GM18861 (cell line): Measurements from ENCODE around the gene PRSS21.

Experiments used
- ATAC-seq: cut with Tn5 transposase; IDR thresholded peaks from one replicate; pipeline ENCODE4 v1.9.1; 2021; ENCODE audit not compliant: unreplicated experiment

The PRSS21 gene

GRCh38 chr16:2779978-2780898 lies 36.8 kb upstream of the PRSS21 start:
- ATAC-seq: no peak

DNA sequence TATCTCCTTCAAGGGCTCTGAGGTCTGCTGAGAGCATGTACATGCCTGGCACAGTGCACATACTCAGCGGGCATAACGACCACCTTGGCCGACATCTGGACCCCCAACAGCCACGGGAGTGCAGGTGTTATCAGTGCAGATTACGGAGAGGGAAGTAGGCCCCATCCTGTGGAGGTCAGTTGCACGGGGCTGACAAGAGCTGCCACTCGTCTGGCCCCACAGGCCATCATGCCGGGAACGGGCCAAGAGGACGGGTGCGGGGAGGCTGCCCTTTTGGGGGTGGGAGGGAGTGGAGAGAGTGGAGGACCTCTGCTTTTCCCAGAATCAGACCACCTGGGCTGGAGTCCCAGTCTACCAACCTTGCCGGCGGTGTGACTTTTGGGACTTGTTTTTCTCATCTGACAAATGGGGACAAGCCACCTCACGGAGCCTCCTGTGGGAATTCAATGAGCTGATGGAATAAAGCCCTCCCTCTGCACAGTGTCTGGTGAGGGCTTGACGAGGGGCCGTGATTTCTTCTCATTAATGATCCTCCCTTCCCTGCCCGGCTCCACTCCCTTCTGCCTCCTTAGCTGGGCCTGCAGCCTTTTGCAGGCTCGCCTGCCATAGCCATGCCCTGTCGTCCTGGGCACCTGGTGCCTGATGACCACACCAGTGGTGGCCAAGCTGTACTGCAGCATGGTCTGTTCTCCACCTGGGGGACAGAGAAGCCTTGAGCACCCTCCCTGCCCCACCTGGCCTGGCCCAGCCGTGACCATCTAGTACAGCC lies 34.3 kb upstream of the PRSS21 start:
- no peak for ATAC-seq

- no peak for ATAC-seq
These were observed 33.3 kb upstream of the PRSS21 start for GRCh38 chr16:2783581-2784357.

DNA sequence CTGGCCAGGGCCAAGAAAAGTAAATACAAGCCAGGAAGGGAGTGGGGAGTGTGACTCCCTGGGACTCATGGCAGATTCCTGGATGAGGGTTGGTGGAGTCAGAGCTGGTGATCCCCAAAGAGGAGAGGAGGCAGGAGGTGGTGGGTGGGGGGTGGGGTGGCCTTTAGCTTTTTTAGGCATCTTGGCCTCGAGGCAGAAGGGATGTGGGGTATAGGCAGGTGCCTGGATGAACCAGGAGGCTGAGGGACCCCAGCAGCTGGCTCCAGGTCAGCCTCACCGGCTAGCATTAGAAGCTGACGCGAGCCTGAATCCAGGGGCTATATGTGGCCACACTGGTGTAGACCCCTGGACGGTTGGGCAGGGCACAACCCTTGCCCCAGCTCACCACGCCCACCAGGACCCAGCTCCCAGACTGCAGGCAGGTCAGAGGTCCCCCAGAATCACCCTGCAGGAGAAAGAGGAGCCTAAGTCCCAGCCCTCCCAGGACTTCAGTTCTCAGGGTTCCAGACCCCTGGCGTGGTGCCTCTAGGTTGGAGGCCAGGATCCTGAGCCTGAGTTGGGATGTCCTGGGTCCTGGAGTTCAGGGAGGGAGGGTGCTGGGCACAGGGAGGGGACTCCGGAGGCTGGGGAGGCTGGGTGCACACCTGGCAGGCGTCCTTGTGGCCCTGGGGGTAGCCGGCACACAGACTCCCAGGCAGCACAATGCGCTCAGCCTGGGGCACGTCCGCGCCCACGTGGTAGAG lies 32.5 kb upstream of the PRSS21 start:
- ATAC-seq: no peak

DNA sequence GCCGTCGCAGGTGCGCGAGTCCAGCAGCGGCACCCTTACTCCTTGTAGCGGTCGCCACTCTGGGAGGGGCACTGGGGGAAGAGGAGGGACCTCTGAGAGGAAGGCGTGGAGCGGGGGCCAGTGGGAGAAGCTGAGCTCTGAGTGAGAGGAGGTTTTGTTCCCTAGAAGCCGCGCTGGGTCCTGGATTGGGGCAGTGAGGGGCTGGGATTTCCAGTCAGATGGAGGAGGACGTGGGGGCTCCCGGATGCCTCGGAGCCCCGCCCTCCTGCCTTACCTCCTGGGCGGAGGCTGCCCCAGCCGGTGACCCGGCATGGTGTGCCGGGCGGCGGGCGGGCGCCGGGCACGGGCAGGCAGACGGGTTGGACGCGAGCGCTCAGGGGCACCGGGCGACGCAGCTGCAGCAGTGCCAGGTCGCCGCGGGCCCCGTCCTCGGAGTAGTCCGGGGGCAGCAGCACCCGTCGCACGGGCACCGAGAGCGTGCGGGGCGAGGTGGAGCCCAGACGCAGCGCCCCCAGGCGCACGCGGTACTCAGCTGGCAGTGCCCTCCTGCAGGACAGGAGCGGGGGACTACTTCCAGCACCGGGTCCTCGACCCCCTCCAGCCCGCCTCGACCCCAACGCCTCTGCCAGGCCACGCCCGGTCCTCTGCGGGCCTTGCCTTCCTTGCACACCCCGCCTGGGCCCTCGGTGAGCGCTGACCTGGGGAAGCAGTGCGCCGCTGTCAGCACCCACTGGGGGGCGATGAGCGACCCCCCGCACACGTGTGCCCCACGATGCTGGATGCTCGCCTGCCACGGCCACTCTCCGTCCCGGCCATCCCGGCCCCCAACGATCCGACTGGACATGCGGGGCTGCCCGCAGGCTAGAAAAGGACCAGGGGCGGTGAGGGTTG lies 31.7 kb upstream of the PRSS21 start:
- no peak for ATAC-seq

DNA sequence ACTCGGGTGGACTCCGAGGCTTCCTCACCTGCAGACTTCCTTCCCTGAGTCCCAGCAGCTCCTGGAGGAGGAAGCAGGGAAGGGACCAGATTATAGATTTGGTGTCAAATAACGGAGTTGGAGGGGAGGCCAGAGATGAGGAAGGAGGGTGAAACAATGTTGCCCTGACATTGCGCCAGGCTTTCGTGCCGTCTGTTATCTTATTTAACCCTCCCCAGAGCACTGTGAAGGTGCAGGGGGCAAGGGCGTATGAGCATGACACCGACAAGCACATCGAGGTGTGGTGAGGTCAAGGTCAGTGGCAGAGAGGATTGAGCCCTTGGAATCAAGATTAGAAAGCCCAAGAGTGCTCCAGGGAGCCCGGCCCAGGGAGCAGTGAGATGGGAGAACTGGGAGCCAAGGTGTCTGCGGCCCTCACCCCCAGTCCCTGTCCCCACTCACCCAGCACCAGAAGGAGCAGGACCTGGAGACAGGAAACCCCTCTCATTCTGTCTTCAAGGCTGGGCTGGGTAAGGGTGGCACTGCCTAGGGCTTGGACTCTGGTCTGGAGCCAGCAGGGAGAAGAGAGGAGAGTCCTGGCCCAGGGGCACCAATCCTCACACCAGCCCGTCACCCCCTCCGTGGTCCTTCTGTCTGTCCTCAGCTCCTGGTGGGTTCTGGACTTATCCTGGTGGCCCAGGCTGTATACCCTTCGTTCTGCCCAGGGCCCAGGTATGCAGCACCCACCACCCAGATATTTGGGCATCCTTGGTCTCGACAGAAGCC lies 30.8 kb upstream of the PRSS21 start:
- no peak for ATAC-seq

DNA sequence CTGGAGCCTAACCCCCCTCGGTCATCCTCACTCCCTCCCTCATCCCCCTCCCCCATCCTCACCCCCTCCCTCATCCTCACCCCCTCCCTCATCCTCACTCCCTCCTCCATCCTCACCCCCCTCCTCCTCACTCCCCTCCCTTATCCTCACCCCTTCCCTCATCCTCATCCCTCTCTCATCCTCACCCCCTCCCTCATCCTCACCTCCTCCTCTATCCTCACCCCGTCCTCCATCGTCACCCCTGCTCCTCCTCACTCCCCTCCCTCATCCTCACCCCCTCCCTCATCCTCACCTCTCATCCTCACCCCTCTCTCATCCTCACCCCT lies 30.2 kb upstream of the PRSS21 start:
- no peak for ATAC-seq

GRCh38 chr16:2787406-2787805 lies 29.6 kb upstream of the PRSS21 start, which contains the start of gene PRSS33:
Gene PRSS33 (minus strand): TSS chr16:2787560. CDS start chr16:2786547, 1,013 bp downstream.
- no peak for ATAC-seq

DNA sequence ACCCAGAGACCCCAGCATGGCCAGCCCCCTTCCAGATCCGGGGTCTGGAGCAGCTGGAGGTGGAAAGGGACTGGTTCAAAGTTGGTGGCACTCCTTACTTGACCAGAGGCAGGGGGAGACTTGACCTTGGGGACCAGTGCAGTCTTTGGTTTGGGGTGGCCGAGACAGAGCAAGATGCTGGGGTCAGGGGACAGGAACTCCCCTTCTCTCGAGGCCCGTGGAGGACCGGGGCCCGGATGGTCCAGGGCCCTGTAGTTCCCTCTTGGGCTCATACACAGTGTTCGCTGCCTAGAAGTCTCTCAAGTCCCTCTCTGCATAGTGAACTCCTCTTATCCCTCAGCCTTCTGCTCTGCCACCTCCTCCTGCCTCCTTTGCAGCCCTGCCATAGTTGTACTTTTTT lies 29.1 kb upstream of the PRSS21 start:
- ATAC-seq: no peak

DNA sequence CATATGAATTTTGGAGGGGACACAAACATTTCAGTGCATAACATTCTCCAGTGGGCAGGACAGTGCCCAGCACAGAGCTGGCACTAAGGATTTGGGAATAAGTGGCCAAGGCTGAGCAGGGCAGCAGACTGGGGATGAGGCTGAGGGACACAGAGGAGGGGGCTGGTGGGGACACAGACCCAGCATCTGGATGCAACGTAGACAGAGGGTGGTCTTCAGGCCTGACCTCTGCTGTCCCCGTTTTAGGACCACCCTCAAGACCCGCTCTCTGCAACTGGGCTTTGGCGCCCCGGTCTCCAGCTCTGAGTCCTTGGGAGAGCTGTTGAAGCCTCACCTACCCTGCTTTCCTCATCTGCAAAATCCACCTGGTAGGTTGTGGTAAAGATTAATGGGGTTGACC lies 26.4 kb upstream of the PRSS21 start:
- ATAC-seq: no peak

GRCh38 chr16:2791174-2791573 lies 25.9 kb upstream of the PRSS21 start:
- ATAC-seq: no peak

- no peak for ATAC-seq
These were observed 24.1 kb upstream of the PRSS21 start for GRCh38 chr16:2792940-2793339.

DNA sequence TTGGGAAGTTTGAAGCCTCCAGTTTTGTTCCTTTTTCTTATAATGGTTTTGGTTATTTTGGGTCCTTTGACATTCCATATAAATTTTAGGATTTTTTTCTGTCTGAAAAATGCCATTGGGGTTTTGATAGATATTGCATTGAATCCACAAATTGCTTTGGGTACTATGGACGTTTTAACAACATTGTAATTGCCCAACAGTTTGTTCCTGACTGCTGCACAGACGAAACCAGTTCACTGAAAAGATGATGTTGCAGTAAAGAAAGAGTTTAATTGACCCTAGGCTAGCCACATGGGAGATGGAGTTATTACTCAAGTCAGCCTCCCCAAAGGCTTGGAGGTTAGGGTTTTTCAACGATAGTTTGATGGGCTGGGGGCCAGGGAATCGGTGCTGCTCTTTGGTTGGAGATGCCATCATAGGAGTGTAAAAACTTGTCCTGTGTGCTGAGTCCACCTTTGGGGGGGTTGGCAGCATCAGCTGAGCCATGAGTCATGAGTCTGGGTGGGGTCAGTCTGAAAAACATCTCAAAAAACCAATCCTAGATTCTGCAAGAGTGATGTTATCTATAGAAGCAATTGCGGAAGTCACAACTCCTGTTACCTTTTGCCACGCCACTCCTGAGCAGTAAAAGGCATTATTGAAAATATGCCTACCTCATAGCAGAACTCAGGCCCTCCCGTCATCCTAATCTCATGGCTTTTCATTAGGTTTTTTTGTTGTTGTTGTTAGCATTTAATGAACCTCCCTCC lies 21.5 kb upstream of the PRSS21 start:
- ATAC-seq: no peak

DNA sequence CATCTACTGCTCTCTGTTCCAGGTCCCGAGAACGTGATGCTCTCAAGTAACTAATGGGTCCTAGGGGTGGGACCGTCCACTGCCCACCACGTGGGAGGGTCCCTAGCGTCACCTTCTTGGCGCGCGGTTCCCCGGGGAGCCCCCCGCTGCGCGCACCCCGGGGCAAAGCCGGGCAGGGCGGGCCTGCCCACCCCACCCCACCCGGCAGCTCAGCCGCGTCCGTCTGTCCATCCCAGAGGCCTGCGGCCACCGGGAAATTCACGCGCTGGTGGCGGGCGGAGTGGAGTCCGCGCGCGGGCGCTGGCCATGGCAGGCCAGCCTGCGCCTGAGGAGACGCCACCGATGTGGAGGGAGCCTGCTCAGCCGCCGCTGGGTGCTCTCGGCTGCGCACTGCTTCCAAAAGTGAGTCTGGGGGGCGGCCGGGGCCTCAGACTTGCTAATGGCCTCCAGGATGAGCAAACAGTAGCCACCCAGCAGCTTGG lies 18.3 kb upstream of the PRSS21 start:
- ATAC-seq: no peak

DNA sequence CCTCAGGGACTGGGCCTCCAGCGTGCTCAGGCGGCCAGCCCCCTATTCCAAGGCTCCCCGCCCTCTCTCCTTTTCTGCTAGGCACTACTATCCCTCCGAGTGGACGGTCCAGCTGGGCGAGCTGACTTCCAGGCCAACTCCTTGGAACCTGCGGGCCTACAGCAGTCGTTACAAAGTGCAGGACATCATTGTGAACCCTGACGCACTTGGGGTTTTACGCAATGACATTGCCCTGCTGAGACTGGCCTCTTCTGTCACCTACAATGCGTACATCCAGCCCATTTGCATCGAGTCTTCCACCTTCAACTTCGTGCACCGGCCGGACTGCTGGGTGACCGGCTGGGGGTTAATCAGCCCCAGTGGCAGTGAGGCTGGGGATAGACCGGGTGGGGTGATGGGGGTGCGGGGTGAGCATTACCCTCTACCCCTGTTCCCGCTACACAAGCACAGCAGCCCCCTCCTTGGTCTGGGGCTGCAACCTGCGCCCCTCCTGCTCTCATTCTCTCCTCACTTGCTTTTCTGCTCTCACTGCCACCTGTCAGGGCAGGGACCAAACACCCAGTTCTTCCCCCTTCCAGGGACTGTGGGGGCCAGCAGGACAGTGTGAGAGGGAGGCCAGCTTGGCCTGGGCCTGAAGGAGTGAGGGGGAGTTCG lies 17.7 kb upstream of the PRSS21 start:
- ATAC-seq: no peak

DNA sequence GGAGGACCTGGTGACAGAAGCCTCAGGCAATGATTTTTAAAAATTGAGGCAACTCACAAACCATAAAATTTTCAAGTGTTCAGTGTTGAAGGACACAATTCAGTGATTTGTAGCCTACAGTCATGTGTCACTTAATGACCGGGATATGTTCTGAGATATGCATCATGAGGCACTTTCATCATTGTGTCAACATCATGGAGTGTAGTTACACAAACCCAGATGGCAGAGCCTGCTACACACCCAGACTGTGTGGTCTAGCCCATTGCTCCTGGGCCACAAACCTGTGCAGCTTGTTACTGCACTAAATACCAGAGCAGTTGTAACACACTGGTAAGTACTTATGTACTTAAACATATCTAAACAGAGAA lies 17.2 kb upstream of the PRSS21 start:
- ATAC-seq: no peak

DNA sequence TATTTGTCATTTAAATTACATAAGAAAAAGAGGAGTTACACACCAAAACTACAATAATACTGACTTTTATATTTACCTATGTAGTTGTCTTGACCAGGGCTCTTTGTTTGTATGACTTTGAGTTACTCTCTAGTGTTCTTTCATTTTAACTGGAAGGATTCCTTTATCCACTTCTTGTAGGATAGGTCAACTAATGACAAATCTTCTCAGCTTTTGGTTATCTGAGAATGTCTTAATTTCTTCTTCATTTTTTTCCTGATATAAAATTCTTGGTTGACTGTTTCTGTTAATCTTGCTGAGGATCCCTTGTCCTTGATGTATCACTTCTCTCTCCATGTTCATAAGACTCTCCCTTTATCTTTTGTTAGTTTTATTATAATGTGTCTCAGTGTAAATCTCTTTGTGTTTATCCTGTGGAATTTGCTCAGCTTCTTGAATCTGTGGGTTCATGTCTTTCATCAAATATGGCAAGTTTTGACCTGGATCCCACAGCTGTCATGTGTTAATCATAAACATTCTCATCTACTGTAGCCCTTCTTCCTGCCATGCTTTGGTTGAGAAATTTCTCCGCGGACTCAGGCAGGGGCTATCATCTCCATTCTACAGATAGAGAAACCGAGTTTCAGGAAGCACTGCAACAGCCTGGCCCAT lies 13.4 kb upstream of the PRSS21 start:
- no peak for ATAC-seq
